ENCODE data around the gene MBP.

MBP gene

DNA sequence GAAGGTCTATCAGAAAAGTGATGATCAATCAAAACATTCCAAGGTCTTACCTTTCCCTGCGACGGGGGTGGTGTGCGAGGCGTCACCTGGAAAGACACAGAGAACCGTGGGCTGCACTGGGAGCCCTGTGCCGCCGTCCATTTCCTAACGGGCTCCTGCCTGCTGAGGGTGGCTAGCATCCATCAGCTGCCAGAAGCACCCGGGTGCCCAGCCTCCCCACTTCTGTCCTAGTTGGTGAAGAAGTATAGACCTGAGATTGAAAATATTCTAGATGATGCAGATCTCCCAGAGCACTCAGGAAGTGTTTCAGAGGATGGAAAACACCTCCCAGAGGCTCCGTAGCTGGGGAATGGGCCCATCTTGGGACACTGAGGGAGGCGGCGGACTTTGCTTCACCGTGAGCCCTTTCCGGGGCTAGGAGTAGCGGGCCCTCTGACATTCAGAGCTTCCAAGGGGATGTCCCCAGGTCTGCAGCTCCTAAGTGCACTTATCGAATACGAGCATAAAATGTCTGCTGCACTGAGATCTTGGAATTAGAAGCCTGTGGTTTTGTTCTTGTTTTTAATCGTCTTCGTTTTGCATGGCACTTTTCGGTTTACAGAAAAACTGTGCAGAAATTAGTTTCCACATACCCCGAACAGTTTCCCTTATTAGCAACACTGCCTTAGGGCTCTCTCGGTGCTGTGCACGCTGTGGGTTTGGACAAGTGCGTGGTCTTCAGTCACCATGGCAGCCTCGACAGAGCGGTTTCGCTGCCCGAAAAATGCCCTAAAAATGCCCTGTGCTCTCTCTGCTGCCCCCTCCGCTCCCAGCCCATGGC, 143.5 kb downstream of the MBP start:
- H3K27me3 ChIP-seq = no peaks in the 10 kb centered on the region

GRCh38 chr18:76988031-76988826, 144.4 kb downstream of the MBP start:
- no peaks in the 10 kb centered on the region for H3K36me3 ChIP-seq
- H3K9me3 ChIP-seq = no peaks in the 10 kb centered on the region
- H3K4me3 ChIP-seq (ENCODE audit: low read depth in 1 of 2, low read length in 1 of 2) = no peak overlapping the region
- H3K27me3 ChIP-seq = no peaks in the 10 kb centered on the region
- no peak overlapping the region for H3K27ac ChIP-seq
- peaks cover 0 to 1% of the 10 kb centered on the region in 2 experiments for H3K4me1 ChIP-seq (ENCODE audit: control insufficient read depth in 1 of 2, insufficient read depth in 1 of 2, low read depth in 1 of 2, low read length in 1 of 2)
- TF ChIP-seq, protein P1, sequence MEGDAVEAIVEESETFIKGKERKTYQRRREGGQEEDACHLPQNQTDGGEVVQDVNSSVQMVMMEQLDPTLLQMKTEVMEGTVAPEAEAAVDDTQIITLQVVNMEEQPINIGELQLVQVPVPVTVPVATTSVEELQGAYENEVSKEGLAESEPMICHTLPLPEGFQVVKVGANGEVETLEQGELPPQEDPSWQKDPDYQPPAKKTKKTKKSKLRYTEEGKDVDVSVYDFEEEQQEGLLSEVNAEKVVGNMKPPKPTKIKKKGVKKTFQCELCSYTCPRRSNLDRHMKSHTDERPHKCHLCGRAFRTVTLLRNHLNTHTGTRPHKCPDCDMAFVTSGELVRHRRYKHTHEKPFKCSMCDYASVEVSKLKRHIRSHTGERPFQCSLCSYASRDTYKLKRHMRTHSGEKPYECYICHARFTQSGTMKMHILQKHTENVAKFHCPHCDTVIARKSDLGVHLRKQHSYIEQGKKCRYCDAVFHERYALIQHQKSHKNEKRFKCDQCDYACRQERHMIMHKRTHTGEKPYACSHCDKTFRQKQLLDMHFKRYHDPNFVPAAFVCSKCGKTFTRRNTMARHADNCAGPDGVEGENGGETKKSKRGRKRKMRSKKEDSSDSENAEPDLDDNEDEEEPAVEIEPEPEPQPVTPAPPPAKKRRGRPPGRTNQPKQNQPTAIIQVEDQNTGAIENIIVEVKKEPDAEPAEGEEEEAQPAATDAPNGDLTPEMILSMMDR (IDR thresholded peaks at IDR 0.05) = no peak

More for the DNA sequence above, 143.5 kb downstream of the MBP start:
- Histone ChIP-seq H3K4me3 (ENCODE audit: low read depth in 1 of 2, low read length in 1 of 2) (no peak overlapping the region), H3K27ac (no peak overlapping the region), H3K9me3 (no peaks in the 10 kb centered on the region), H3K4me1 (ENCODE audit: control insufficient read depth in 1 of 2, insufficient read depth in 1 of 2, low read depth in 1 of 2, low read length in 1 of 2) (no peaks in the 10 kb centered on the region), H3K36me3 (no peaks in the 10 kb centered on the region)
- TF ChIP-seq, protein P1 (IDR thresholded peaks at IDR 0.05) = no peak

- TF ChIP-seq, protein P1 (IDR thresholded peaks at IDR 0.05) = no peak
- Histone ChIP-seq H3K36me3 (no peaks in the 10 kb centered on the region), H3K27ac (no peak overlapping the region)
Observed at GRCh38 chr18:76986406-76986805, 146.2 kb downstream of the MBP start.

GRCh38 chr18:76985951-76986236, 146.7 kb downstream of the MBP start:
- Histone ChIP-seq H3K27ac (no peak overlapping the region), H3K27me3 (no peaks in the 10 kb centered on the region), H3K4me3 (ENCODE audit: low read depth in 1 of 2, low read length in 1 of 2) (no peak overlapping the region), H3K4me1 (ENCODE audit: control insufficient read depth in 1 of 2, insufficient read depth in 1 of 2, low read depth in 1 of 2, low read length in 1 of 2) (peaks cover 0 to 5% of the 10 kb centered on the region in 2 experiments), H3K36me3 (no peaks in the 10 kb centered on the region), H3K9me3 (no peaks in the 10 kb centered on the region)
- TF ChIP-seq, protein P1 (IDR thresholded peaks at IDR 0.05) = no peak

More at GRCh38 chr18:76986406-76986805, 146.2 kb downstream of the MBP start:
- Histone ChIP-seq H3K4me1 (ENCODE audit: control insufficient read depth in 1 of 2, insufficient read depth in 1 of 2, low read depth in 1 of 2, low read length in 1 of 2) (peaks cover 0 to 5% of the 10 kb centered on the region in 2 experiments), H3K27me3 (no peaks in the 10 kb centered on the region), H3K9me3 (no peaks in the 10 kb centered on the region), H3K4me3 (ENCODE audit: low read depth in 1 of 2, low read length in 1 of 2) (no peak overlapping the region)

DNA sequence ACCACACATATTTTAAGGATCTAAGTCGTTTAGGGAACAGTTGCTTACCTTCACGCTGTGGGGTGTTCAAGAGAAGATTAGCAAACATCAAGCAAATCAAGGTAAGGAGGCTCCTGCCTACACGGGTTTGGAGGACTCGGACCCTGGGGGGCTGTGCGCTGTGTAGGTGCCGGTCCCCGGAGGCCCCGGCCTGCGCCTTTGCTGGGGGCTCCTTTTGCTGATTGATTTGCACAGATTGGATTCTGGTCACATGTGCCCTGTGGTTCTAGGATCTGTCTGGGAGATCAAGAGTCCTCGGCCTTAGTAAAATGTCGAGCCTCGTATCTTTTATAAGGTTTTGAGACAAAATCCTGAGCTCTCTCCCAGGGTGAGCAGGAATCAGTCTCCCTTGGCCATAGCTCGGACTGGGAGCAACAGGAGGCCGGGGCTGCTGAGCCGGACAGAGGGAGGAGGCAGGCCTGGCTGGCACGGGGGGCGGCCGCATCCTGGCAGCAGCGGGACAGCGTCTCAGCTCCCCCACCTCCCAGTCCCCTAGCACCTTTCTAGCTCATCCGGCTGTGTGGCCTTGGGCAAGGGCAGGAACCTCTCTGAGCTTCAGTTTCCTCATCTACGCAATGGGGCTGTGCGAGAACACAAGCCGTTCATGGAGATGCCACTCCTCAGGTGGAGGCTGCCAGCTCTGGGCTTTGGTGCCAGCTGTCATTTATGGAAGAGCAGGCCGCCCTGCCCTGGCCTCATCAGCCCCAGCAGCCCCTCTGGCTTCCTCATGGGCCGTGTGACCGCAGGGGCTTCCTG, 147.2 kb downstream of the MBP start:
- TF ChIP-seq, protein P1 (IDR thresholded peaks at IDR 0.05) = no peak
- peaks cover 0 to 5% of the 10 kb centered on the region in 2 experiments for H3K4me1 ChIP-seq (ENCODE audit: control insufficient read depth in 1 of 2, insufficient read depth in 1 of 2, low read depth in 1 of 2, low read length in 1 of 2)
- no peaks in the 10 kb centered on the region for H3K27me3 ChIP-seq
- no peak overlapping the region for H3K27ac ChIP-seq
- no peaks in the 10 kb centered on the region for H3K36me3 ChIP-seq
- H3K4me3 ChIP-seq (ENCODE audit: low read depth in 1 of 2, low read length in 1 of 2) = no peak overlapping the region
- H3K9me3 ChIP-seq = no peaks in the 10 kb centered on the region

Data from neutrophil (primary cell).